ENCODE results near the gene PGM5. TPM values are rescaled to one million over a fixed set of nuclear protein-coding genes. Genes with fewer than 3 reads are reported as not detected.

Gene PGM5
- total and polyA plus RNA-seq, 3 experiments from 2014 or later, result not detected

- H3K27me3 ChIP-seq (ENCODE audit: insufficient read depth, low read length, poor library complexity, severe bottlenecking), result no peaks in the 10 kb centered on the region
- Mint-ChIP-seq H3K27me3 (peaks cover 3 to 20% of the 10 kb centered on the region in 2 donors), H3K36me3 (no peaks in the 10 kb centered on the region), H3K9me3 (no peaks in the 10 kb centered on the region), H3K4me3 (no peak overlapping the region), H3K27ac (no peak overlapping the region), H3K4me1 (peaks cover 0 to 2% (median 0%) of the 10 kb centered on the region in 3 donors)
- no peak overlapping the region for H3K27ac ChIP-seq (ENCODE audit: low read depth, low read length)
- POLR2A ChIA-PET, result no interaction called here
- H3K9me3 ChIP-seq (ENCODE audit: low read length), result no peaks in the 10 kb centered on the region
- CTCF ChIA-PET, result no interaction called here
- no peak overlapping the region for H3K4me3 ChIP-seq (ENCODE audit: low read length)
- no peak for DNase-seq
- no peaks in the 10 kb centered on the region for H3K4me1 ChIP-seq (ENCODE audit: insufficient read depth, low read length)
- H3K36me3 ChIP-seq (ENCODE audit: insufficient read depth, low read length), result no peaks in the 10 kb centered on the region
These were observed 139.9 kb downstream of the PGM5 start for GRCh38 chr9:68496356-68496755.

GRCh38 chr9:68497629-68498028 lies 141.2 kb downstream of the PGM5 start:
- Mint-ChIP-seq H3K36me3 (no peaks in the 10 kb centered on the region), H3K9me3 (no peaks in the 10 kb centered on the region), H3K4me1 (peaks cover 0 to 2% (median 0%) of the 10 kb centered on the region in 3 donors), H3K27ac (no peak overlapping the region), H3K4me3 (no peak overlapping the region), H3K27me3 (peaks cover 3 to 15% of the 10 kb centered on the region in 2 donors)
- ChIA-PET POLR2A (no interaction called here), CTCF (no interaction called here)
- H3K9me3 ChIP-seq (ENCODE audit: low read length), result no peaks in the 10 kb centered on the region
- DNase-seq, result no peak
- no peak overlapping the region for H3K27ac ChIP-seq (ENCODE audit: low read depth, low read length)
- no peaks in the 10 kb centered on the region for H3K36me3 ChIP-seq (ENCODE audit: insufficient read depth, low read length)
- no peak overlapping the region for H3K4me3 ChIP-seq (ENCODE audit: low read length)
- H3K27me3 ChIP-seq (ENCODE audit: insufficient read depth, low read length, poor library complexity, severe bottlenecking), result no peaks in the 10 kb centered on the region
- no peaks in the 10 kb centered on the region for H3K4me1 ChIP-seq (ENCODE audit: insufficient read depth, low read length)

GRCh38 chr9:68498816-68499215 lies 142.4 kb downstream of the PGM5 start:
- Mint-ChIP-seq H3K27me3 (peaks cover 3 to 14% of the 10 kb centered on the region in 2 donors), H3K27ac (no peak overlapping the region), H3K4me3 (no peak overlapping the region), H3K4me1 (peaks cover 0 to 2% (median 0%) of the 10 kb centered on the region in 3 donors), H3K36me3 (no peaks in the 10 kb centered on the region), H3K9me3 (no peaks in the 10 kb centered on the region)
- no peak overlapping the region for H3K4me3 ChIP-seq (ENCODE audit: low read length)
- no peaks in the 10 kb centered on the region for H3K27me3 ChIP-seq (ENCODE audit: insufficient read depth, low read length, poor library complexity, severe bottlenecking)
- no peaks in the 10 kb centered on the region for H3K36me3 ChIP-seq (ENCODE audit: insufficient read depth, low read length)
- ChIA-PET POLR2A (no interaction called here), CTCF (no interaction called here)
- no peaks in the 10 kb centered on the region for H3K4me1 ChIP-seq (ENCODE audit: insufficient read depth, low read length)
- H3K9me3 ChIP-seq (ENCODE audit: low read length), result no peaks in the 10 kb centered on the region
- H3K27ac ChIP-seq (ENCODE audit: low read depth, low read length), result no peak overlapping the region
- DNase-seq, result no peak

- no peaks in the 10 kb centered on the region for H3K9me3 Mint-ChIP-seq
- no peak overlapping the region for H3K4me3 Mint-ChIP-seq
- Histone ChIP-seq H3K27ac (ENCODE audit: low read depth, low read length) (no peak overlapping the region), H3K36me3 (ENCODE audit: insufficient read depth, low read length) (no peaks in the 10 kb centered on the region), H3K27me3 (ENCODE audit: insufficient read depth, low read length, poor library complexity, severe bottlenecking) (no peaks in the 10 kb centered on the region), H3K4me3 (ENCODE audit: low read length) (no peak overlapping the region), H3K9me3 (ENCODE audit: low read length) (no peaks in the 10 kb centered on the region), H3K4me1 (ENCODE audit: insufficient read depth, low read length) (no peaks in the 10 kb centered on the region)
- peaks cover 3 to 8% of the 10 kb centered on the region in 2 donors for H3K27me3 Mint-ChIP-seq
- H3K36me3 Mint-ChIP-seq, result no peaks in the 10 kb centered on the region
- H3K27ac Mint-ChIP-seq, result no peak overlapping the region
- POLR2A ChIA-PET, result no interaction called here
- DNase-seq, result no peak
- peaks cover 0 to 2% (median 0%) of the 10 kb centered on the region in 3 donors for H3K4me1 Mint-ChIP-seq
- CTCF ChIA-PET, result interaction anchor here (1.1 kb wide), 1 partner anchor 9 kb away, joined by 3 read pairs; no protein-coding TSS in a partner anchor
These were observed 144.3 kb downstream of the PGM5 start for GRCh38 chr9:68500457-68501381.

GRCh38 chr9:68502279-68502678 lies 145.9 kb downstream of the PGM5 start:
- H3K9me3 ChIP-seq (ENCODE audit: low read length), result no peaks in the 10 kb centered on the region
- H3K4me1 Mint-ChIP-seq, result peaks cover 0 to 2% (median 0%) of the 10 kb centered on the region in 3 donors
- H3K36me3 ChIP-seq (ENCODE audit: insufficient read depth, low read length), result no peaks in the 10 kb centered on the region
- no peak overlapping the region for H3K4me3 ChIP-seq (ENCODE audit: low read length)
- no peaks in the 10 kb centered on the region for H3K36me3 Mint-ChIP-seq
- ChIA-PET CTCF (no interaction called here), POLR2A (no interaction called here)
- no peaks in the 10 kb centered on the region for H3K9me3 Mint-ChIP-seq
- peaks cover 3% of the 10 kb centered on the region in 2 donors for H3K27me3 Mint-ChIP-seq
- H3K27me3 ChIP-seq (ENCODE audit: insufficient read depth, low read length, poor library complexity, severe bottlenecking), result no peaks in the 10 kb centered on the region
- H3K27ac Mint-ChIP-seq, result no peak overlapping the region
- DNase-seq, result no peak
- no peak overlapping the region for H3K4me3 Mint-ChIP-seq
- H3K4me1 ChIP-seq (ENCODE audit: insufficient read depth, low read length), result no peaks in the 10 kb centered on the region
- H3K27ac ChIP-seq (ENCODE audit: low read depth, low read length), result no peak overlapping the region

GRCh38 chr9:68505681-68506409 lies 149.4 kb downstream of the PGM5 start:
- no peak overlapping the region for H3K27ac ChIP-seq (ENCODE audit: low read depth, low read length)

GRCh38 chr9:68506551-68506950 lies 150.1 kb downstream of the PGM5 start:
- Mint-ChIP-seq H3K27ac (no peak overlapping the region), H3K9me3 (peaks cover 0 to 5% (median 0%) of the 10 kb centered on the region in 5 donors), H3K27me3 (peaks cover 0 to 3% of the 10 kb centered on the region in 2 donors), H3K36me3 (no peaks in the 10 kb centered on the region), H3K4me3 (no peak overlapping the region), H3K4me1 (no peaks in the 10 kb centered on the region)
- CTCF ChIA-PET, result no interaction called here
- no peak overlapping the region for H3K4me3 ChIP-seq (ENCODE audit: low read length)
- H3K9me3 ChIP-seq (ENCODE audit: low read length), result no peaks in the 10 kb centered on the region
- POLR2A ChIA-PET, result no interaction called here
- H3K4me1 ChIP-seq (ENCODE audit: insufficient read depth, low read length), result no peaks in the 10 kb centered on the region
- no peaks in the 10 kb centered on the region for H3K27me3 ChIP-seq (ENCODE audit: insufficient read depth, low read length, poor library complexity, severe bottlenecking)
- no peaks in the 10 kb centered on the region for H3K36me3 ChIP-seq (ENCODE audit: insufficient read depth, low read length)
- no peak for DNase-seq
- H3K27ac ChIP-seq (ENCODE audit: low read depth, low read length), result no peak overlapping the region

More at GRCh38 chr9:68505681-68506409, 149.4 kb downstream of the PGM5 start:
- no peak for DNase-seq
- H3K36me3 Mint-ChIP-seq, result no peaks in the 10 kb centered on the region
- POLR2A ChIA-PET, result no interaction called here
- H3K4me1 ChIP-seq (ENCODE audit: insufficient read depth, low read length), result no peaks in the 10 kb centered on the region
- H3K36me3 ChIP-seq (ENCODE audit: insufficient read depth, low read length), result no peaks in the 10 kb centered on the region
- CTCF ChIA-PET, result no interaction called here
- H3K4me3 ChIP-seq (ENCODE audit: low read length), result no peak overlapping the region
- H3K27me3 Mint-ChIP-seq, result peaks cover 0 to 3% of the 10 kb centered on the region in 2 donors
- H3K9me3 ChIP-seq (ENCODE audit: low read length), result no peaks in the 10 kb centered on the region
- H3K9me3 Mint-ChIP-seq, result peaks cover 0 to 4% (median 0%) of the 10 kb centered on the region in 5 donors
- no peaks in the 10 kb centered on the region for H3K27me3 ChIP-seq (ENCODE audit: insufficient read depth, low read length, poor library complexity, severe bottlenecking)
- H3K4me3 Mint-ChIP-seq, result no peak overlapping the region
- no peak overlapping the region for H3K27ac Mint-ChIP-seq
- no peaks in the 10 kb centered on the region for H3K4me1 Mint-ChIP-seq
